NCI-H146 (cell line): ENCODE measurements around the gene KIDINS220.
"Not testable (repeated sequence)": the region's sequence is repeated elsewhere in the genome, so short reads cannot be mapped to it uniquely, and the experiment has no call there.

ENCODE experiments used
- DNase-seq: peaks from one replicate; lab custom pipeline; 2025; lab: John Stamatoyannopoulos, UW

The KIDINS220 gene

GRCh38 chr2:8754106-8754776 lies 83.2 kb downstream of the KIDINS220 start:
- DNase-seq: peak; percentile 75

- peak; percentile 85 for DNase-seq
These were observed 83.8 kb downstream of the KIDINS220 start for GRCh38 chr2:8753609-8754008.

- DNase-seq: no peak
These were observed 85.0 kb downstream of the KIDINS220 start for GRCh38 chr2:8752385-8752784.

GRCh38 chr2:8750221-8750620 lies 87.2 kb downstream of the KIDINS220 start:
- DNase-seq: no peak

GRCh38 chr2:8743261-8743660 lies 94.2 kb downstream of the KIDINS220 start:
- no peak for DNase-seq

GRCh38 chr2:8740136-8740535 lies 97.3 kb downstream of the KIDINS220 start:
- no peak for DNase-seq

GRCh38 chr2:8737571-8738175 lies 99.7 kb downstream of the KIDINS220 start:
- no peak for DNase-seq

- no peak for DNase-seq
These were observed 104.8 kb downstream of the KIDINS220 start for GRCh38 chr2:8732601-8733000.

GRCh38 chr2:8729939-8730338 lies 107.5 kb downstream of the KIDINS220 start:
- DNase-seq: no peak

- not testable (repeated sequence) for DNase-seq
These were observed 108.3 kb downstream of the KIDINS220 start for GRCh38 chr2:8729101-8729500.

- no peak for DNase-seq
These were observed 109.0 kb downstream of the KIDINS220 start for GRCh38 chr2:8728305-8729015.

GRCh38 chr2:8725838-8726237 lies 111.6 kb downstream of the KIDINS220 start:
- no peak for DNase-seq

GRCh38 chr2:8722986-8723385 lies 114.4 kb downstream of the KIDINS220 start:
- no peak for DNase-seq

- DNase-seq: no peak
These were observed 116.0 kb downstream of the KIDINS220 start for GRCh38 chr2:8721410-8721809.

- no peak for DNase-seq
These were observed 116.7 kb downstream of the KIDINS220 start for GRCh38 chr2:8720741-8721140.

GRCh38 chr2:8719528-8719927 lies 117.9 kb downstream of the KIDINS220 start:
- no peak for DNase-seq

- no peak for DNase-seq
These were observed 122.4 kb downstream of the KIDINS220 start for GRCh38 chr2:8714971-8715370.

- DNase-seq: no peak
These were observed 123.1 kb downstream of the KIDINS220 start for GRCh38 chr2:8714283-8714682.

- DNase-seq: no peak
These were observed 126.5 kb downstream of the KIDINS220 start for GRCh38 chr2:8710951-8711350.

- no peak for DNase-seq
These were observed 127.8 kb downstream of the KIDINS220 start for GRCh38 chr2:8709611-8710010.

GRCh38 chr2:8704906-8705305 lies 132.5 kb downstream of the KIDINS220 start:
- DNase-seq: no peak

- no peak for DNase-seq
These were observed 135.6 kb downstream of the KIDINS220 start for GRCh38 chr2:8701681-8702379.

GRCh38 chr2:8699839-8700238 lies 137.6 kb downstream of the KIDINS220 start:
- DNase-seq: no peak
